Measurements from ENCODE around the gene GPR107. TPM values are rescaled to one million over a fixed set of nuclear protein-coding genes. Genes with fewer than 3 reads are reported as not detected.

Gene GPR107
- polyA plus RNA-seq, 1 donor, result 65.3 TPM

- DNase-seq, result no peak
Observed at GRCh38 chr9:130026583-130027340, 26.9 kb upstream of the GPR107 start.

GRCh38 chr9:130027533-130028365 lies 26.0 kb upstream of the GPR107 start:
- no peak for DNase-seq

- DNase-seq, result no peak
Observed at GRCh38 chr9:130028493-130029222, 25.0 kb upstream of the GPR107 start.

GRCh38 chr9:130029223-130029973 lies 24.3 kb upstream of the GPR107 start:
- DNase-seq, result no peak

GRCh38 chr9:130030651-130031127 lies 23.0 kb upstream of the GPR107 start:
- DNase-seq, result no peak

GRCh38 chr9:130034570-130034969 lies 19.1 kb upstream of the GPR107 start:
- DNase-seq, result no peak

- no peak for DNase-seq
Observed at GRCh38 chr9:130036099-130036498, 17.6 kb upstream of the GPR107 start.

GRCh38 chr9:130039528-130040147 lies 14.1 kb upstream of the GPR107 start:
- no peak for DNase-seq

- no peak for DNase-seq
Observed at GRCh38 chr9:130040984-130041647, 12.6 kb upstream of the GPR107 start.

- DNase-seq, result peak; percentile 17
Observed at GRCh38 chr9:130041648-130042405, 11.9 kb upstream of the GPR107 start.

GRCh38 chr9:130042406-130042884 lies 11.3 kb upstream of the GPR107 start:
- peak; percentile 13 for DNase-seq

GRCh38 chr9:130042885-130043653 lies 10.6 kb upstream of the GPR107 start, which contains the start of gene FNBP1:
Gene FNBP1, minus strand, starts transcription at chr9:130043189. Its CDS starts 214 bp downstream, at chr9:130042975.
- DNase-seq, result peak; percentile 82

GRCh38 chr9:130043654-130044623 lies 9.8 kb upstream of the GPR107 start:
- peak; percentile 39 for DNase-seq

- DNase-seq, result no peak
Observed at GRCh38 chr9:130045725-130046450, 7.8 kb upstream of the GPR107 start.

GRCh38 chr9:130049431-130050210 lies 4.1 kb upstream of the GPR107 start:
- DNase-seq, result no peak

GRCh38 chr9:130050462-130050861 lies 3.2 kb upstream of the GPR107 start:
- DNase-seq, result no peak

Data from left kidney (tissue), 2 donors.